Non-pigmented ciliary epithelial cell (primary cell): Measurements from ENCODE around the gene CSTF1.
"Not testable (repeated sequence)": the region's sequence is repeated elsewhere in the genome, so short reads cannot be mapped to it uniquely, and the experiment has no call there.

Experiments
- DNase-seq: peaks from one replicate; pipeline ENCODE4 v3.0.0-alpha.2; 2010; ENCODE audit warnings: low read depth

CSTF1 gene

GRCh38 chr20:56409521-56409920 is 17.1 kb downstream of the CSTF1 start:
- no peak for DNase-seq

GRCh38 chr20:56409956-56410355 is 17.5 kb downstream of the CSTF1 start:
- no peak for DNase-seq

GRCh38 chr20:56411287-56411686 is 18.8 kb downstream of the CSTF1 start:
- DNase-seq: not testable (repeated sequence)

GRCh38 chr20:56411759-56412472 is 19.5 kb downstream of the CSTF1 start, which contains the start of gene CASS4:
CASS4 (plus strand) TSS chr20:56412260; CDS start chr20:56412459, 199 bp downstream.
- DNase-seq: peak; percentile 57

GRCh38 chr20:56412473-56412790 is 20.0 kb downstream of the CSTF1 start:
- DNase-seq: no peak

GRCh38 chr20:56412949-56413348 is 20.5 kb downstream of the CSTF1 start:
- no peak for DNase-seq

- DNase-seq: peak; percentile 90
Observed at GRCh38 chr20:56414842-56415765, 22.7 kb downstream of the CSTF1 start.

- DNase-seq: no peak
Observed at GRCh38 chr20:56417402-56417801, 25.0 kb downstream of the CSTF1 start.

- DNase-seq: no peak
Observed at GRCh38 chr20:56417911-56418310, 25.5 kb downstream of the CSTF1 start.

- no peak for DNase-seq
Observed at GRCh38 chr20:56418385-56418861, 26.0 kb downstream of the CSTF1 start.

GRCh38 chr20:56420028-56420427 is 27.6 kb downstream of the CSTF1 start:
- DNase-seq: no peak

- no peak for DNase-seq
Observed at GRCh38 chr20:56420940-56421688, 28.7 kb downstream of the CSTF1 start.

- no peak for DNase-seq
Observed at GRCh38 chr20:56422076-56422823, 29.8 kb downstream of the CSTF1 start.

GRCh38 chr20:56422824-56423189 is 30.4 kb downstream of the CSTF1 start:
- no peak for DNase-seq

GRCh38 chr20:56423211-56423610 is 30.8 kb downstream of the CSTF1 start:
- DNase-seq: no peak

- DNase-seq: no peak
Observed at GRCh38 chr20:56423886-56424285, 31.4 kb downstream of the CSTF1 start.

- no peak for DNase-seq
Observed at GRCh38 chr20:56424931-56425330, 32.5 kb downstream of the CSTF1 start.

- no peak for DNase-seq
Observed at GRCh38 chr20:56426026-56426425, 33.6 kb downstream of the CSTF1 start.

- no peak for DNase-seq
Observed at GRCh38 chr20:56426926-56427325, 34.5 kb downstream of the CSTF1 start.

GRCh38 chr20:56427797-56428196 is 35.4 kb downstream of the CSTF1 start:
- DNase-seq: no peak

GRCh38 chr20:56428410-56428809 is 36.0 kb downstream of the CSTF1 start:
- DNase-seq: no peak

- DNase-seq: no peak
Observed at GRCh38 chr20:56428881-56429280, 36.4 kb downstream of the CSTF1 start.
